ENCODE results near the gene PRDM11. TPM values are rescaled to one million over a fixed set of nuclear protein-coding genes. Genes with fewer than 3 reads are reported as not detected.

The PRDM11 gene
- total and polyA plus RNA-seq, 2 of the 4 experiments (the other 2 are of a cell fraction): 2.2 to 2.7 TPM

DNA sequence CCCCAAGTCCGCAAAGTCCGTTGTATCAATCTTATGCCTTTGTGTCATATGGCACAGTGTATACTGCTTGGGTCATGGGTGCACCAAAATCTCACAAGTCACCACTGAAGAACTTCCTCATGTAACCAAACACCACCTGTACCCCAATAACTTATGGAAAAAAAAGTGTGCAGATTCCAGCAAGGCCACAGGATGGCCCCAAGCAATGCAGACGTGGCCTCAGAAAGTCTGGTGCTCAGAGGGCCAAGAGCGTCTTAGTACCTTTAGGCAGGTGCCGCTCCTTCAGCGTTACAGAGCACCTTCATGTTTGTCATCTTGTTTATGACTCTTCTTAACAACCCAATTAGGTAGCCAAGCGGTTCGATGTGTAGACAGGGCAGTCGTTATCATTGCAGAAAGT is 65.3 kb downstream of the PRDM11 start:
- H3K36me3 ChIP-seq (ENCODE audit: control insufficient read depth, insufficient read depth, low read length): peaks cover 4% of the 10 kb centered on the region; the same call in 1 of the 2 replicates
- DNase-seq: no peak
- H3K27ac ChIP-seq (ENCODE audit: insufficient read depth, low read length): no peak overlapping the region
- H2BK5ac ChIP-seq (ENCODE audit: low read depth, low read length, poor library complexity, severe bottlenecking): no peak overlapping the region
- H3K4me1 ChIP-seq (ENCODE audit: control insufficient read depth, insufficient read depth, low read length): no peaks in the 10 kb centered on the region; the same call in 1 of the 2 replicates
- H3K4ac ChIP-seq (ENCODE audit: low read depth, low read length): no peak overlapping the region
- H2AK5ac ChIP-seq (ENCODE audit: low read depth, low read length): no peak overlapping the region
- intact Hi-C loops (cut with micrococcal nuclease) (no loop called here), in situ Hi-C loops (cut with MboI; ENCODE audit: low sequenced_read_pairs) (no loop called here), dilution Hi-C loops (cut with HindIII; ENCODE audit: low sequenced_read_pairs, unreplicated experiment) (no loop called here)
- no peaks in the 10 kb centered on the region for H3K9me3 ChIP-seq (ENCODE audit: control insufficient read depth, insufficient read depth, low read length)
- no TSS peak for BruUV-seq (replicated peaks)
- no peak overlapping the region for H3K4me2 ChIP-seq (ENCODE audit: low read depth, low read length)
- no peaks in the 10 kb centered on the region for H3K79me1 ChIP-seq (ENCODE audit: low read depth in 1 of 2, low read length in 2 of 2)
- H3K14ac ChIP-seq (replicated peaks; ENCODE audit: low read depth, low read length): no peak overlapping the region
- no peak overlapping the region for H4K8ac ChIP-seq (ENCODE audit: low read depth in 2 of 2, low read length in 2 of 2)
- no peak overlapping the region for H2BK20ac ChIP-seq (ENCODE audit: low read depth, low read length)
- H2BK120ac ChIP-seq (ENCODE audit: low read depth, low read length): no peak overlapping the region
- H3K9ac ChIP-seq (ENCODE audit: low read depth, low read length): no peak overlapping the region
- POLR2A ChIA-PET (ENCODE audit: unreplicated experiment): no interaction called here
- CTCF ChIA-PET: no interaction called here
- no peaks in the 10 kb centered on the region for H4K20me1 ChIP-seq (ENCODE audit: insufficient read depth, low read length)
- no peaks in the 10 kb centered on the region; the same call in 1 of the 2 replicates for H3K9me1 ChIP-seq (ENCODE audit: insufficient read depth, low read length)
- H3K23ac ChIP-seq (ENCODE audit: low read depth, low read length): no peak overlapping the region
- ATAC-seq (ENCODE audit: low read depth): no peak
- 81% methylated on average over 4 of the region's 9 CpGs; no CpG with 5 or more reads in 1 of the 2 experiments for WGBS, 2 experiments (ENCODE audit: extremely low coverage in 2 of 2, insufficient read length in 1 of 2)
- TF ChIP-seq MXI1 (IDR thresholded peaks at IDR 0.05; ENCODE audit: borderline replicate concordance, low read depth, low read length) (no peak), CTCF (conservative IDR thresholded peaks at IDR 0.05; ENCODE audit: low read depth, low read length) (0 out of 2 replicates have a peak, but pooled peaks have one; percentile 2), RFX5 (IDR thresholded peaks at IDR 0.05; ENCODE audit: low read depth, low read length) (no peak), MAFK (IDR thresholded peaks at IDR 0.05; ENCODE audit: low read depth, low read length) (no peak), SMC3 (IDR thresholded peaks at IDR 0.05; ENCODE audit: low read depth, low read length) (no peak)
- TF ChIP-seq, protein P1, sequence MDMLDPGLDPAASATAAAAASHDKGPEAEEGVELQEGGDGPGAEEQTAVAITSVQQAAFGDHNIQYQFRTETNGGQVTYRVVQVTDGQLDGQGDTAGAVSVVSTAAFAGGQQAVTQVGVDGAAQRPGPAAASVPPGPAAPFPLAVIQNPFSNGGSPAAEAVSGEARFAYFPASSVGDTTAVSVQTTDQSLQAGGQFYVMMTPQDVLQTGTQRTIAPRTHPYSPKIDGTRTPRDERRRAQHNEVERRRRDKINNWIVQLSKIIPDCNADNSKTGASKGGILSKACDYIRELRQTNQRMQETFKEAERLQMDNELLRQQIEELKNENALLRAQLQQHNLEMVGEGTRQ (IDR thresholded peaks at IDR 0.05; ENCODE audit: low read depth, low read length): no peak
- H2AK9ac ChIP-seq (replicated peaks; ENCODE audit: low read depth, low read length, poor library complexity): no peak overlapping the region
- no peak overlapping the region for H4K5ac ChIP-seq (ENCODE audit: low read depth, low read length)
- no peak overlapping the region for H2BK15ac ChIP-seq (ENCODE audit: low read depth, low read length)
- no peak overlapping the region for H4K91ac ChIP-seq (ENCODE audit: insufficient read depth, low read depth, low read length)
- no peak overlapping the region for H3K18ac ChIP-seq (ENCODE audit: low read depth, low read length)
- no peaks in the 10 kb centered on the region for H3K27me3 ChIP-seq (ENCODE audit: control insufficient read depth, insufficient read depth, low read length)
- no peak overlapping the region for H2AFZ ChIP-seq (replicated peaks; ENCODE audit: low read length, poor library complexity)
- no peak overlapping the region for H3K56ac ChIP-seq (ENCODE audit: extremely low read depth, insufficient read depth, low read length)
- H3K4me3 ChIP-seq (ENCODE audit: insufficient read depth, low read depth, low read length): no peak overlapping the region
